Measurements from ENCODE around the gene MYOM1. TPM values are rescaled to one million over a fixed set of nuclear protein-coding genes. Genes with fewer than 3 reads are reported as not detected.
"Not testable (repeated sequence)": the region's sequence is repeated elsewhere in the genome, so short reads cannot be mapped to it uniquely, and the experiment has no call there.

MYOM1 gene
- total RNA-seq, 2 experiments from 2014 or later: 2.4 to 3.8 TPM

DNA sequence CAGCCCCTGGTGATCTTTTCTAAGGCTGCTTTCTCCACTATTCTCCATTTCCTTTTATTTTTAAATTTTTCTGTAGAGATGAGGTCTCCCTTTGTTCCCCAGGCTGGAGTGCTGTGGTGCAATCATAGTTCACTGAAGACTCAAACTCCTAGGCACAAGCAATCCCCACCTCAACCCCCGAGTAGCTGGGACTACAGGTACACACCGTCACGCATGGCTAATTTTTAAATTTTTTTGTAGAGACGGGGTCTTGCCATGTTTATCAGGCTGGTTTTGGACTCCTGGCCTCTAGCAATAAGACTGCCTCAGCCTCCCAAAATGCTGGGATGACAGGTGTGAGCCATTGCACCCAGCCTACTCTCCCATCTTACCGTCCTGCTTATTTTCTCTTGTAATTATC, 184.1 kb downstream of the MYOM1 start:
- H3K27ac ChIP-seq (ENCODE audit: low read depth, low read length, poor library complexity, severe bottlenecking): no peak overlapping the region
- no peak for DNase-seq (ENCODE audit: low spot score)
- no peaks in the 10 kb centered on the region for H3K36me3 ChIP-seq (ENCODE audit: insufficient read depth, low read length)
- ChIA-PET POLR2A (no interaction called here), CTCF (ENCODE audit: unreplicated experiment) (no interaction called here)
- TF ChIP-seq CTCF (conservative IDR thresholded peaks at IDR 0.05; ENCODE audit: low read length) (no peak), EZH2phosphoT487 (IDR thresholded peaks at IDR 0.05; ENCODE audit: borderline replicate concordance, low read depth, low read length) (no peak)
- H3K9me3 ChIP-seq (ENCODE audit: low read length): no peaks in the 10 kb centered on the region
- H3K79me2 ChIP-seq (ENCODE audit: insufficient read depth, low read depth, low read length): no peaks in the 10 kb centered on the region
- intact Hi-C loops (cut with micrococcal nuclease; ENCODE audit: unreplicated experiment): no loop called here
- no peak overlapping the region for H3K4me3 ChIP-seq (ENCODE audit: low read depth, low read length, poor library complexity, severe bottlenecking)
- no TSS peak for BruUV-seq (replicated peaks)
- peaks cover 7% of the 10 kb centered on the region for H3K4me1 ChIP-seq (ENCODE audit: insufficient read depth, low read length, poor library complexity, severe bottlenecking)
- H3K9me2 ChIP-seq (ENCODE audit: insufficient read depth, low read length): no peaks in the 10 kb centered on the region
- H4K20me1 ChIP-seq (ENCODE audit: insufficient read depth, low read length): no peaks in the 10 kb centered on the region
- H3K4me2 ChIP-seq (ENCODE audit: low read length): no peak overlapping the region
- no peak overlapping the region for H2AFZ ChIP-seq (ENCODE audit: low read length)

GRCh38 chr18:3032721-3033120, 187.0 kb downstream of the MYOM1 start:
- Histone ChIP-seq H3K36me3 (ENCODE audit: insufficient read depth, low read length) (no peaks in the 10 kb centered on the region), H3K4me3 (ENCODE audit: low read depth, low read length, poor library complexity, severe bottlenecking) (no peak overlapping the region), H4K20me1 (ENCODE audit: insufficient read depth, low read length) (no peaks in the 10 kb centered on the region), H3K9me2 (ENCODE audit: insufficient read depth, low read length) (no peaks in the 10 kb centered on the region), H2AFZ (ENCODE audit: low read length) (no peak overlapping the region), H3K79me2 (ENCODE audit: insufficient read depth, low read depth, low read length) (no peaks in the 10 kb centered on the region), H3K9me3 (ENCODE audit: low read length) (no peaks in the 10 kb centered on the region), H3K27ac (ENCODE audit: low read depth, low read length, poor library complexity, severe bottlenecking) (no peak overlapping the region), H3K4me1 (ENCODE audit: insufficient read depth, low read length, poor library complexity, severe bottlenecking) (peaks cover 6% of the 10 kb centered on the region), H3K4me2 (ENCODE audit: low read length) (no peak overlapping the region)
- TF ChIP-seq EZH2phosphoT487 (IDR thresholded peaks at IDR 0.05; ENCODE audit: borderline replicate concordance, low read depth, low read length) (no peak), CTCF (conservative IDR thresholded peaks at IDR 0.05; ENCODE audit: low read length) (no peak)
- intact Hi-C loops (cut with micrococcal nuclease; ENCODE audit: unreplicated experiment): no loop called here
- DNase-seq (ENCODE audit: low spot score): no peak
- BruUV-seq (replicated peaks): no TSS peak
- ChIA-PET POLR2A (no interaction called here), CTCF (ENCODE audit: unreplicated experiment) (no interaction called here)

DNA sequence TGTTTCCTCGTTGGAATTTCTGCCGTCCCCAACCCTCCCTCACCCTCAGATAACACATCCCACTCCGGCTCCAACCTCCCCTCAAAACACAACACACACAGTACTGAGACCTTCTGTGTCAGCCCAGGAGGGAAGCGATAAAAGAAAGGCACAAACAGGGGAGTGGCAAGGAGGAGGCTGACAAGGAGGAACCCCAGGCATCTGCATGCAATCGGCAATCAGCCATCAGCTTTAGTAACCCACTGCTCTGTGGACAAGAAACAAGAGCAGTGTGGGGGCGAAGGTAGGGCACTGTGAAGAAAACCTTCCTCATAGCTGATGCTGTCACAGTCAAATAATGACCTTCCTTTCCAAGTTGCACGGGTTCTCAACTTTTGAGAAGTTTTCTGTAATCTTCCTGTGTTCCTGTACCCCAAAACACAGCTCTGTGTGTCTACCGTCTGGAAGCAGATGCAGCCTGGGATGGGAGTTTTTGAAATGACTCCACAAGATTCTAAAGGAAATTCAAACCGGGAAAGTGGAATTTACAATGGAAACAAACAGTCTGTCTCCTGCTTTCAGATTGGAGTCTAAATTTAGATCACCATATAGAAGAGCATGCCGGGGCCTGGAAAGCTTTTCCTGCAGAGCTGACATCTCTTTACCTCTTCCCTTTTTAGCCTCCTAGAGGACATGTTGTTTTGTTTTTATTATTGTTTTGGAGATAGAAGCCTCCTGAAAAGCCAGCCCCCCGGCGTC, 190.4 kb downstream of the MYOM1 start:
- H3K27ac ChIP-seq (ENCODE audit: low read depth, low read length, poor library complexity, severe bottlenecking): no peak overlapping the region
- no peaks in the 10 kb centered on the region for H3K4me1 ChIP-seq (ENCODE audit: insufficient read depth, low read length, poor library complexity, severe bottlenecking)
- no peak overlapping the region for H3K4me2 ChIP-seq (ENCODE audit: low read length)
- no peaks in the 10 kb centered on the region for H4K20me1 ChIP-seq (ENCODE audit: insufficient read depth, low read length)
- TF ChIP-seq CTCF (conservative IDR thresholded peaks at IDR 0.05; ENCODE audit: low read length): no peak
- no peak for TF ChIP-seq EZH2phosphoT487 (IDR thresholded peaks at IDR 0.05; ENCODE audit: borderline replicate concordance, low read depth, low read length)
- H2AFZ ChIP-seq (ENCODE audit: low read length): peak overlapping the region; percentile 63; the same call in 1 of the 2 replicates
- no peaks in the 10 kb centered on the region for H3K79me2 ChIP-seq (ENCODE audit: insufficient read depth, low read depth, low read length)
- H3K4me3 ChIP-seq (ENCODE audit: low read depth, low read length, poor library complexity, severe bottlenecking): no peak overlapping the region
- no peaks in the 10 kb centered on the region for H3K9me3 ChIP-seq (ENCODE audit: low read length)
- no peak for DNase-seq (ENCODE audit: low spot score)
- ChIA-PET POLR2A (interaction anchor here (1.0 kb wide), 1 partner anchor 15 kb away, joined by 3 read pairs; no protein-coding TSS in a partner anchor), CTCF (ENCODE audit: unreplicated experiment) (no interaction called here)
- intact Hi-C loops (cut with micrococcal nuclease; ENCODE audit: unreplicated experiment): no loop called here
- no peaks in the 10 kb centered on the region for H3K9me2 ChIP-seq (ENCODE audit: insufficient read depth, low read length)
- no peaks in the 10 kb centered on the region for H3K36me3 ChIP-seq (ENCODE audit: insufficient read depth, low read length)
- BruUV-seq (replicated peaks): no TSS peak

DNA sequence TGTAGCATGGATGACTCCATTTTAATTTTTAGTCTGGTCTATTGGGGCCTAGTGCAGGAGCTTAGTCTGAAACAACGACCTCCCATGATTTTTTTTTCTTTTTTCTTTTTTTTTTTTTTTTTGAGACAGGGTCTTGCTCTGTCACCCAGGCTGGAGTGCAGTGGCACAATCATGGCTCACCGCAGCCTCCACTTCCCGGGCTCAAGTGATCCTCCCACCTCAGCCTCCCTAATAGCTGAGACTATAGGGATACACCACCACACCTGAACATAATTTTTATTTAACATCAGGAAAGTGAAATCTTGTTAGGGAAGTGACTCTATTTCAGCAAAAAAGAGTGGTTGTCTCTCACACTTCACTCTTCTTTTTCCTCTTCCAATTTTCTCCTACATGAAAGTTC, 191.7 kb downstream of the MYOM1 start:
- H2AFZ ChIP-seq (ENCODE audit: low read length); H3K9me2 ChIP-seq (ENCODE audit: insufficient read depth, low read length); H3K4me2 ChIP-seq (ENCODE audit: low read length); H3K4me3 ChIP-seq (ENCODE audit: low read depth, low read length, poor library complexity, severe bottlenecking); BruUV-seq (replicated peaks); DNase-seq (ENCODE audit: low spot score); H3K36me3 ChIP-seq (ENCODE audit: insufficient read depth, low read length); H3K9me3 ChIP-seq (ENCODE audit: low read length); H3K4me1 ChIP-seq (ENCODE audit: insufficient read depth, low read length, poor library complexity, severe bottlenecking); intact Hi-C loops (cut with micrococcal nuclease; ENCODE audit: unreplicated experiment); CTCF ChIA-PET (ENCODE audit: unreplicated experiment); H4K20me1 ChIP-seq (ENCODE audit: insufficient read depth, low read length); H3K27ac ChIP-seq (ENCODE audit: low read depth, low read length, poor library complexity, severe bottlenecking); H3K79me2 ChIP-seq (ENCODE audit: insufficient read depth, low read depth, low read length): not testable (repeated sequence)
- POLR2A ChIA-PET: interaction anchor here (0.8 kb wide), 1 partner anchor 76 kb away, joined by 3 read pairs; no protein-coding TSS in a partner anchor
